H9 (cell line): ENCODE results near the gene TMED7. TPM values are rescaled to one million over a fixed set of nuclear protein-coding genes. Genes with fewer than 3 reads are reported as not detected.

Experiments
- DNase-seq: peaks from one replicate; pipeline ENCODE4 v3.0.0-alpha.2; 2017
- H2AFZ ChIP-seq: one replicate; pipeline ENCODE4 v1.6.1; 2013; ENCODE audit warnings: mild to moderate bottlenecking, low read length, control low read depth, moderate library complexity
- H2AK5ac ChIP-seq: 2 replicates; pipeline ENCODE4 v1.6.1; 2013; ENCODE audit warnings: low read length, control low read depth, mixed read lengths; ENCODE audit not compliant: insufficient read length
- H2BK120ac ChIP-seq: one replicate; pipeline ENCODE4 v1.6.1; 2013; ENCODE audit warnings: low read depth, mild to moderate bottlenecking, low read length, control low read depth, inconsistent platforms; ENCODE audit not compliant: poor library complexity, severe bottlenecking
- H2BK12ac ChIP-seq: 2 replicates; pipeline ENCODE4 v1.6.1; 2013; ENCODE audit warnings: low read length, control low read depth, mixed read lengths, low read depth; ENCODE audit not compliant: insufficient read length
- H2BK15ac ChIP-seq: 2 replicates; pipeline ENCODE4 v1.6.1; 2013; ENCODE audit warnings: low read depth, low read length, control low read depth
- H2BK20ac ChIP-seq: one replicate; pipeline ENCODE4 v1.6.1; 2013; ENCODE audit warnings: low read depth, mild to moderate bottlenecking, low read length, control low read depth, inconsistent platforms; ENCODE audit not compliant: poor library complexity, severe bottlenecking
- H2BK5ac ChIP-seq: 2 replicates; pipeline ENCODE4 v1.6.1; 2013; ENCODE audit warnings: low read length, control low read depth, mixed read lengths; ENCODE audit not compliant: insufficient read length
- H3K14ac ChIP-seq: 2 replicates; pipeline ENCODE4 v1.6.1; 2013; ENCODE audit warnings: low read length, control low read depth; ENCODE audit not compliant: insufficient read depth
- H3K18ac ChIP-seq: 2 replicates; pipeline ENCODE4 v1.6.1; 2013; ENCODE audit warnings: low read depth, mild to moderate bottlenecking, mixed read lengths, low read length, control low read depth; ENCODE audit not compliant: insufficient read length
- H3K23ac ChIP-seq: 2 replicates; pipeline ENCODE4 v1.6.1; 2013; ENCODE audit warnings: low read length, control low read depth, mixed read lengths, low read depth; ENCODE audit not compliant: insufficient read length
- H3K23me2 ChIP-seq: 2 replicates; pipeline ENCODE4 v1.6.1; 2013; ENCODE audit warnings: low read depth, mild to moderate bottlenecking, mixed read lengths, low read length, control low read depth; ENCODE audit not compliant: insufficient read length, poor library complexity, severe bottlenecking
- H3K27ac ChIP-seq: 2 replicates; pipeline ENCODE4 v1.5.1; 2013; ENCODE audit warnings: low read length, control low read depth, mixed read lengths, low read depth; ENCODE audit not compliant: insufficient read length
- H3K27me3 ChIP-seq: 2 replicates; pipeline ENCODE4 v1.6.1; 2013; ENCODE audit warnings: low read length, control low read depth, inconsistent platforms; ENCODE audit not compliant: insufficient read depth
- H3K4ac ChIP-seq: 2 replicates; pipeline ENCODE4 v1.6.1; 2013; ENCODE audit warnings: low read depth, mild to moderate bottlenecking, control low read depth, inconsistent platforms, low read length, moderate library complexity
- H3K4me1 ChIP-seq: 2 replicates; pipeline ENCODE4 v1.6.1; 2013; ENCODE audit warnings: low read length, control low read depth, inconsistent platforms; ENCODE audit not compliant: insufficient read depth
- H3K4me2 ChIP-seq: 2 replicates; pipeline ENCODE4 v1.6.1; 2013; ENCODE audit warnings: low read length, control low read depth, mixed read lengths; ENCODE audit not compliant: insufficient read length, insufficient read depth
- H3K56ac ChIP-seq: 2 replicates; pipeline ENCODE4 v1.6.1; 2013; ENCODE audit warnings: low read depth, mild to moderate bottlenecking, mixed read lengths, low read length, control low read depth; ENCODE audit not compliant: insufficient read length
- H3K79me1 ChIP-seq: 2 replicates; pipeline ENCODE4 v1.6.1; 2013; ENCODE audit warnings: low read depth, mild to moderate bottlenecking, moderate library complexity, low read length, control low read depth, inconsistent platforms; ENCODE audit not compliant: insufficient read depth, poor library complexity, severe bottlenecking
- H3K79me2 ChIP-seq: 2 replicates; pipeline ENCODE4 v1.6.1; 2013; ENCODE audit warnings: low read length, control low read depth, inconsistent platforms; ENCODE audit not compliant: insufficient read depth
- H3K9ac ChIP-seq: 2 replicates; pipeline ENCODE4 v1.6.1; 2013; ENCODE audit warnings: low read length, control low read depth, mixed read lengths; ENCODE audit not compliant: insufficient read length; ENCODE audit errors: extremely low read depth
- H3K9me3 ChIP-seq: one replicate; pipeline ENCODE4 v1.6.1; 2013; ENCODE audit warnings: low read depth, low read length, inconsistent platforms; ENCODE audit not compliant: control insufficient read depth
- H3T11ph ChIP-seq: one replicate; pipeline ENCODE4 v1.6.1; 2013; ENCODE audit warnings: mild to moderate bottlenecking, low read length, control low read depth, inconsistent platforms
- H4K20me1 ChIP-seq: one replicate; pipeline ENCODE4 v1.6.1; 2013; ENCODE audit not compliant: control insufficient read depth, insufficient read length, insufficient read depth
- H4K5ac ChIP-seq: 2 replicates; pipeline ENCODE4 v1.6.1; 2013; ENCODE audit warnings: low read depth, mild to moderate bottlenecking, mixed read lengths, low read length, control low read depth; ENCODE audit not compliant: insufficient read length
- H4K8ac ChIP-seq: replicated peaks from 2 replicates; pipeline ENCODE4 v1.6.1; 2013; ENCODE audit warnings: low read length, control low read depth, mixed read lengths, low read depth; ENCODE audit not compliant: insufficient read length
- H4K91ac ChIP-seq: 2 replicates; pipeline ENCODE4 v1.6.1; 2013; ENCODE audit warnings: low read depth, mild to moderate bottlenecking, moderate library complexity, mixed read lengths, low read length, control low read depth; ENCODE audit not compliant: insufficient read length
- H3K27ac Mint-ChIP-seq, 3 experiments: 2 replicates in 2 of 3; 3 replicates in 1 of 3; pipeline ENCODE4 v1.8.0; 2020 to 2021; ENCODE audit warnings: mixed read lengths in 3 of 3, mild to moderate bottlenecking in 1 of 3, moderate library complexity in 1 of 3
- H3K27me3 Mint-ChIP-seq: 2 replicates; pipeline ENCODE4 v1.8.0; 2021; ENCODE audit warnings: low read depth, mild to moderate bottlenecking, moderate library complexity, mixed read lengths
- H3K36me3 Mint-ChIP-seq, 3 experiments: 2 replicates in 2 of 3; 3 replicates in 1 of 3; pipeline ENCODE4 v1.8.0; 2020 to 2021; ENCODE audit warnings: low read depth in 3 of 3, mixed read lengths in 3 of 3; ENCODE audit not compliant: insufficient read depth in 1 of 3
- H3K4me1 Mint-ChIP-seq, 2 experiments: 2 replicates each; pipeline ENCODE4 v1.8.0; 2020; ENCODE audit warnings: mixed read lengths in 2 of 2
- H3K4me3 Mint-ChIP-seq, 2 experiments: 2 replicates in 1 of 2; 3 replicates in 1 of 2; pipeline ENCODE4 v1.8.0; 2020 to 2021; ENCODE audit warnings: mild to moderate bottlenecking in 2 of 2, mixed read lengths in 2 of 2, moderate library complexity in 1 of 2
- H3K9me3 Mint-ChIP-seq, 2 experiments: 2 replicates in 1 of 2; 3 replicates in 1 of 2; pipeline ENCODE4 v1.8.0; 2020; ENCODE audit warnings: mild to moderate bottlenecking in 2 of 2, mixed read lengths in 2 of 2, moderate library complexity in 1 of 2
- WGBS: extraction: QIAGEN DNeasy Blood & Tissue Kit; methylation state at CpG from one replicate; pipeline ENCODE4 v1.1.7; 2013; ENCODE audit warnings: missing lambda C conversion rate, low lambda C conversion rate, mixed read lengths; ENCODE audit not compliant: insufficient read length; ENCODE audit errors: extremely low coverage; 5-methylcytosine and 5-hydroxymethylcytosine counted together
- total RNA-seq: library from RNA; stranded (reverse); gene quantifications from 2 replicates; pipeline ENCODE4 v1.2.1, GENCODE V29; 2021
- TF ChIP-seq, protein P1 (sequence below): fragments of 200-600 bp; sonication (generic); conservative IDR thresholded peaks from 3 replicates; pipeline ENCODE4 v1.8.0; 2021; ENCODE audit warnings: antibody characterized with exemption, mild to moderate bottlenecking

TMED7 gene
- total RNA-seq, 1 experiment from 2014 or later, result 68.8 TPM

DNA sequence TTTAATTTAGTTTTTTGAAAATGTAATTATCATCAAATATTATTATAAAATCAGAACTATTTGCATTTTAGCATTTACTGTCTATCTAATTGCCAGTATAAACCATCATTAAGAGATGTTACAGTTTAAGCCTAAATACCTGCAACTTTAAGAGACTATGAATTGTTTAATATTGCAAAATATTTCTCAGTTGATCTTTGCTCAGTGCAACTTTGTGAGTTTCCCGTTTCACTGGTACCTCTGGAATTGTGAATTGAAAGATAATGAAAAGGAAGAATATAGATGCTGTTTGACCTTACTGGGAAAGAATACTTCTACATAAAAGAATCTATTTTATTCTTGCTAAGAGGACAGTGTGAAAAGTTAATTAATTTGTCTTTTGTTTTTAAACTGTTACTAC, 30.2 kb upstream of the TMED7 start:
- Mint-ChIP-seq H3K4me1 (peaks cover 0 to 6% of the 10 kb centered on the region in 2 experiments; a peak in 2 of 4 replicates), H3K27me3 (no peaks in the 10 kb centered on the region; the same call in 1 of the 2 replicates), H3K9me3 (peaks cover 0 to 3% of the 10 kb centered on the region in 2 experiments; a peak in 1 of 5 replicates), H3K36me3 (no peaks in the 10 kb centered on the region), H3K27ac (no peak overlapping the region), H3K4me3 (no peak overlapping the region)
- no peak overlapping the region for H2BK5ac ChIP-seq
- H2BK12ac ChIP-seq, result no peak overlapping the region
- no peak overlapping the region for H2BK20ac ChIP-seq
- H2AK5ac ChIP-seq, result no peak overlapping the region
- no peaks in the 10 kb centered on the region for H3K79me1 ChIP-seq
- no peak overlapping the region for H3K14ac ChIP-seq
- no peak overlapping the region for H3K56ac ChIP-seq
- no peak overlapping the region for H3K4ac ChIP-seq
- no peaks in the 10 kb centered on the region for H3K27me3 ChIP-seq
- H4K91ac ChIP-seq, result no peak overlapping the region
- H4K8ac ChIP-seq, result no peak overlapping the region
- no peak overlapping the region for H3T11ph ChIP-seq
- no peaks in the 10 kb centered on the region for H3K9me3 ChIP-seq
- WGBS, result no CpG with 5 or more reads among the region's 1 CpG
- H2BK15ac ChIP-seq, result no peak overlapping the region
- no peak overlapping the region for H2AFZ ChIP-seq
- H3K4me2 ChIP-seq, result no peak overlapping the region
- H2BK120ac ChIP-seq, result no peak overlapping the region
- TF ChIP-seq, protein P1, sequence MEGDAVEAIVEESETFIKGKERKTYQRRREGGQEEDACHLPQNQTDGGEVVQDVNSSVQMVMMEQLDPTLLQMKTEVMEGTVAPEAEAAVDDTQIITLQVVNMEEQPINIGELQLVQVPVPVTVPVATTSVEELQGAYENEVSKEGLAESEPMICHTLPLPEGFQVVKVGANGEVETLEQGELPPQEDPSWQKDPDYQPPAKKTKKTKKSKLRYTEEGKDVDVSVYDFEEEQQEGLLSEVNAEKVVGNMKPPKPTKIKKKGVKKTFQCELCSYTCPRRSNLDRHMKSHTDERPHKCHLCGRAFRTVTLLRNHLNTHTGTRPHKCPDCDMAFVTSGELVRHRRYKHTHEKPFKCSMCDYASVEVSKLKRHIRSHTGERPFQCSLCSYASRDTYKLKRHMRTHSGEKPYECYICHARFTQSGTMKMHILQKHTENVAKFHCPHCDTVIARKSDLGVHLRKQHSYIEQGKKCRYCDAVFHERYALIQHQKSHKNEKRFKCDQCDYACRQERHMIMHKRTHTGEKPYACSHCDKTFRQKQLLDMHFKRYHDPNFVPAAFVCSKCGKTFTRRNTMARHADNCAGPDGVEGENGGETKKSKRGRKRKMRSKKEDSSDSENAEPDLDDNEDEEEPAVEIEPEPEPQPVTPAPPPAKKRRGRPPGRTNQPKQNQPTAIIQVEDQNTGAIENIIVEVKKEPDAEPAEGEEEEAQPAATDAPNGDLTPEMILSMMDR, result no peak
- H4K5ac ChIP-seq, result no peak overlapping the region
- no peak overlapping the region for H3K18ac ChIP-seq
- no peaks in the 10 kb centered on the region for H3K79me2 ChIP-seq
- no peak overlapping the region for H3K9ac ChIP-seq
- no peaks in the 10 kb centered on the region for H4K20me1 ChIP-seq
- no peak for DNase-seq
- H3K23me2 ChIP-seq, result no peaks in the 10 kb centered on the region
- H3K23ac ChIP-seq, result no peak overlapping the region
- no peak overlapping the region for H3K27ac ChIP-seq
- no peaks in the 10 kb centered on the region for H3K4me1 ChIP-seq
